ENCODE results near the gene PIGZ.

PIGZ gene, protein sequence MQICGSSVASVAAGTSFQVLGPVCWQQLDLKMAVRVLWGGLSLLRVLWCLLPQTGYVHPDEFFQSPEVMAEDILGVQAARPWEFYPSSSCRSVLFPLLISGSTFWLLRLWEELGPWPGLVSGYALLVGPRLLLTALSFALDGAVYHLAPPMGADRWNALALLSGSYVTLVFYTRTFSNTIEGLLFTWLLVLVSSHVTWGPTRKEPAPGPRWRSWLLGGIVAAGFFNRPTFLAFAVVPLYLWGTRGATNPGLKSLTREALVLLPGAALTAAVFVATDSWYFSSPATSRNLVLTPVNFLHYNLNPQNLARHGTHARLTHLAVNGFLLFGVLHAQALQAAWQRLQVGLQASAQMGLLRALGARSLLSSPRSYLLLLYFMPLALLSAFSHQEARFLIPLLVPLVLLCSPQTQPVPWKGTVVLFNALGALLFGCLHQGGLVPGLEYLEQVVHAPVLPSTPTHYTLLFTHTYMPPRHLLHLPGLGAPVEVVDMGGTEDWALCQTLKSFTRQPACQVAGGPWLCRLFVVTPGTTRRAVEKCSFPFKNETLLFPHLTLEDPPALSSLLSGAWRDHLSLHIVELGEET

DNA sequence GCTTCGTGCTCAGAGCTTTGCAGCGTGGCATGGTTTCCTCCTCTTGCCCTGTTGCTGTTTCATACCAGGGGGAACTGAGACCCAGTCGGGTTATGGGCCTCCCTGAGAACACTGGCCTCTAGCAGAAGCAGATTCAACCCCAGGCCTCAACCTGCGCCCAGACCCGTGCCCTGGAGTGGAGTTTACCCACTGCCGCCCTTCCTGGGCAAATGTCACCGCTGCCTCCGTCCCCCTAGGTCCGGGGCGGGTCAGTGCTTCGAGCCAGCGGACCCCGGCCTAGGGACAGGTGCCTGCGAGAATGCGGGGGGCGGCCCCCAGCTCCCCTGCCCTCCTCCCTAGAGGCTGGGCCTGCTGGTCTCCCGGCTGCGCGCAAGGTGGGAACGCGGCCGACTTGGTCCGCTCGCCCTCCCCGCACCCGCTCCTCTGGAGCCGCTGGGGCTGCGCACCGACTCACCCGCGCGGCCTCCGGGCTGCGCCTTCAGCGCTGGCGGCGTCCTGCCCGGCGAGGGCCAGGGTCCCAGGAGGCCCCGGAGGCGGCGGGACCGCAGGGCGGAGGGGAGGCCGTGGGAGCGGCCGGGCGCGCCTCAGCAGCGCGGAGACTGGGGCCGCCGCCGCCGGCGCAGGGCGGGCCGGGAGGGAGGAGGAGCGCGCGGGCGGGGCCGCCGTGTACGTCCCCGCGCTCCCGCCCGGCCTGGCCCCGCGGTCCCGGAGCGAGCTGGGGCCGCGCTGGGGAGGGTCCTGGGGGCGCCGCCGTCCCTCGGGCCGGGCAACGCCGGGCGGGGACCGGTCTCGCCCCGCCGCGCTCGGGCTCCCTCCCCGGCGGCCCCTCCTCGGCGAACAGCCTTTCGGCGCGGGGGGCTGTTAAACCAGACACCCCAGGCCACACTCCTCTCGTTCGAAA, at the start of gene PIGZ:
PIGZ (minus strand) TSS at position 601 of the 901 bp plus-strand sequence. CDS start 16,802 bp downstream, outside the sequence.
- peaks cover 52% of the 10 kb centered on the region for H3K27me3 ChIP-seq (ENCODE audit: insufficient read depth, insufficient read length)

DNA sequence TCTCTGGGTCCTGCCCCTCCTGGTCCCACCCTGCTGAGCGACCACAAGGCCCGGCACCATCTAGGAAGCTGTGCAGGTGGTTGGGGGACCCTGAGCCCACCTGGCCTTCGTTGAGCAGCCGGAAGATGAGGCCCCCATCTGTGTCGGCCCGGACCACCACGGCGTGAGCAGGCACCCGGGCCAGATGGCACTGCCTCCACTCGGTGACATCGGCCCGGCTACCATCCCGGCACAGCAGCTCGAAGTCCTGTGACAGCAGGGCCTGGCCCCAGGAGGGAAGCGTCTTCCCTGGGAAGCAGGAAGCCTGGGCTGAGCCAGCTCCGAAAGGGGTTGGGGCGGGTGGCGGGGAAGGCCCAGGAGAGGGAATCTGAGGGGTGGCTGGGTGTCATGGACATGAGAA, 48.4 kb upstream of the PIGZ start:
- Histone ChIP-seq H3K9ac (ENCODE audit: insufficient read length, low read depth) (peak overlapping the region; percentile 9), H3K4me3 (ENCODE audit: insufficient read length, low read depth) (no peak overlapping the region), H3K36me3 (ENCODE audit: insufficient read depth, insufficient read length, low read length) (peaks cover 8% of the 10 kb centered on the region), H3K4me1 (ENCODE audit: insufficient read depth, insufficient read length) (peaks cover 11% of the 10 kb centered on the region), H3K9me3 (ENCODE audit: insufficient read depth, low read length) (no peaks in the 10 kb centered on the region), H3K27me3 (ENCODE audit: insufficient read depth, insufficient read length) (no peaks in the 10 kb centered on the region)
- DNase-seq (ENCODE audit: low read depth, low spot score) = no peak
- no peak for TF ChIP-seq SUZ12 (IDR thresholded peaks at IDR 0.05; ENCODE audit: extremely low read depth, insufficient read depth, insufficient read length)
- TF ChIP-seq ZNF274 (IDR thresholded peaks at IDR 0.05; ENCODE audit: low read depth, low read length) = no peak
- no peak for TF ChIP-seq YY1 (IDR thresholded peaks at IDR 0.05; ENCODE audit: insufficient read depth, insufficient read length)

More for the DNA sequence above, at the start of gene PIGZ:
- no peak for DNase-seq (ENCODE audit: low read depth, low spot score)
- peak; percentile 6 for TF ChIP-seq SUZ12 (IDR thresholded peaks at IDR 0.05; ENCODE audit: extremely low read depth, insufficient read depth, insufficient read length)
- TF ChIP-seq ZNF274 (IDR thresholded peaks at IDR 0.05; ENCODE audit: low read depth, low read length) = no peak
- Histone ChIP-seq H3K4me3 (ENCODE audit: insufficient read length, low read depth) (peak within 1 kb of the TSS; percentile 72), H3K4me1 (ENCODE audit: insufficient read depth, insufficient read length) (peaks cover 6% of the 10 kb centered on the region), H3K9ac (ENCODE audit: insufficient read length, low read depth) (peak within 1 kb of the TSS; percentile 86), H3K36me3 (ENCODE audit: insufficient read depth, insufficient read length, low read length) (no peaks in the 10 kb centered on the region), H3K9me3 (ENCODE audit: insufficient read depth, low read length) (peaks cover 25% of the 10 kb centered on the region)

DNA sequence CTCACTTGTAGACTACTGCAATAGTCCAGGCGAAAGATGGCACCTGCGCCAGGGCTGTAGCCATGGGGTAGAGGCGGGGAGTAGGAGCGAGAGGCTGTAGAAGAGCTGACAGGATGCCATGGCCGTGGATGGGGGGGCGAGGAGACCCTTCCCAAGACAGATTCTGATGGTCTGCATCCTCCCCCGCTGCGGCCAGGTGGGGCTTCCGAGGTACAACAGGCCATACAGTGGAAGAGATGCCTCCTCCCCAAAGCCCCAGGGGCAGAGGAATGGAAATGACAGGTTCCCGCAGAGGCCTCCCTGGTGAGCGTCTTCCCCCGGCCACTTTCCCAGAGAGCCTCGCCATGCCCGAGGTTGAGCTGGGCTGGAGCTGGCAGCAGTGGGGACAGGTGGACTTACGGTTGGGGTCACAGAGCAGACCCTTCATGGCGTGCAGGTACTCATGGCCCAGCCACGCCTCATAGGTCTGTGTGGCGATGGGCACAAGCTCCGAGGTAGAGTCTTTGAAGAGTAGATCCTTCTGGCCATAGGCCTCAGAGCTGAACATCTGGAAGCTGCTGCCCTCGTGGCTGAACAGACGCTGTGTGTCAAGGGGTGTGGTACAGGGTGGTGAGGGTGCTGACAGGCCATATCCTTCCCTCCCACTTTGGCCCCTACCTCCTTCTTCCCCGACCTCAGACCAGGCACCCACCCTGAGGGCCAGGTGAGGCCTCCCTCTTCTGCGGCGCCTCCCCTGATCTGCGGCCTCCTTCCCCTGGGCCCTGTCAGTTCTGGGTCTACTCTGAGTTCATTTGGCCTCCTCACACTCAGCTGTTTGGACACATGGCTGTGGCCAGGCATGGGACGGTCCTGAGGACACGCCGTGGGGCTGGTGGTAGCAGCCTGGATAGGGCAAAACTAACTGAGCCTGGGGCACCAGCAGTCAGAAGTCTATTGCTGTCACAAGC, 47.4 kb upstream of the PIGZ start:
- no peak overlapping the region for H3K9ac ChIP-seq (ENCODE audit: insufficient read length, low read depth)
- no peaks in the 10 kb centered on the region for H3K9me3 ChIP-seq (ENCODE audit: insufficient read depth, low read length)
- H3K4me1 ChIP-seq (ENCODE audit: insufficient read depth, insufficient read length) = peaks cover 15% of the 10 kb centered on the region
- no peak overlapping the region for H3K4me3 ChIP-seq (ENCODE audit: insufficient read length, low read depth)
- DNase-seq (ENCODE audit: low read depth, low spot score) = no peak
- H3K36me3 ChIP-seq (ENCODE audit: insufficient read depth, insufficient read length, low read length) = peaks cover 13% of the 10 kb centered on the region
- H3K27me3 ChIP-seq (ENCODE audit: insufficient read depth, insufficient read length) = no peaks in the 10 kb centered on the region
- TF ChIP-seq SUZ12 (IDR thresholded peaks at IDR 0.05; ENCODE audit: extremely low read depth, insufficient read depth, insufficient read length) (no peak), ZNF274 (IDR thresholded peaks at IDR 0.05; ENCODE audit: low read depth, low read length) (no peak), YY1 (IDR thresholded peaks at IDR 0.05; ENCODE audit: insufficient read depth, insufficient read length) (no peak)

DNA sequence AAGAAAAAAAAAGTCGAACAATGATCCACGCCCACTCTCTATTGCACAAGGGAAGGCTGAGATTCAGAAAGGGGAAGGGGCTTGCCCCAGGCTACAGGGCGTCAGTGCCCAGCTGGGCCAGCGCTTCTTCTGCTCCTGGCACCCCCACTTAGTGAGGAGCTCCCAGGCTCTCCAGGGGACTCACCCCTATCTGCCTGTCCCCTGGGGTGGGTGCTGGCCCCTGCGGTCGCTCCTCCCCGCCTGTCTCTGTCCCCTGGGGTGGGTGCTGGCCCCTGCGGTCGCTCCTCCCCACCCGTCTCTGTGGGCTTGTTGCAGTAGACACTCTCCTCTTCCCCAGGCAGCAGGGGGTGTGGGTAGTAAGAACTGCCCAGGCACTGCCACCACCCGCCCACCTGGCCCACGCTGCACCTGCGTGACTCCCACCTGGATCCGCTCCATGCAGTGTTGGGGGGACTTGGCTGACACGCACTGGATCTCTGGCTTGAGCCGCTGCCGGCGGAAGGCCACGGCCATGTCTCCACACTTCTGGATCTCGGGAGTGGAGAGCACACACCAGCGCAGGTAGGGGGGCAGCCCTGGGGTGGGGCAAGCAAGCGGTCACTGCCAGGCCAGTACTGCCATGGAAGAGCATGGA, 46.4 kb upstream of the PIGZ start:
- TF ChIP-seq ZNF274 (IDR thresholded peaks at IDR 0.05; ENCODE audit: low read depth, low read length) (no peak), YY1 (IDR thresholded peaks at IDR 0.05; ENCODE audit: insufficient read depth, insufficient read length) (no peak), SUZ12 (IDR thresholded peaks at IDR 0.05; ENCODE audit: extremely low read depth, insufficient read depth, insufficient read length) (no peak)
- Histone ChIP-seq H3K36me3 (ENCODE audit: insufficient read depth, insufficient read length, low read length) (peaks cover 17% of the 10 kb centered on the region), H3K4me1 (ENCODE audit: insufficient read depth, insufficient read length) (peaks cover 16% of the 10 kb centered on the region), H3K27me3 (ENCODE audit: insufficient read depth, insufficient read length) (no peaks in the 10 kb centered on the region), H3K9ac (ENCODE audit: insufficient read length, low read depth) (no peak overlapping the region), H3K4me3 (ENCODE audit: insufficient read length, low read depth) (no peak overlapping the region), H3K9me3 (ENCODE audit: insufficient read depth, low read length) (no peaks in the 10 kb centered on the region)
- DNase-seq (ENCODE audit: low read depth, low spot score) = no peak

DNA sequence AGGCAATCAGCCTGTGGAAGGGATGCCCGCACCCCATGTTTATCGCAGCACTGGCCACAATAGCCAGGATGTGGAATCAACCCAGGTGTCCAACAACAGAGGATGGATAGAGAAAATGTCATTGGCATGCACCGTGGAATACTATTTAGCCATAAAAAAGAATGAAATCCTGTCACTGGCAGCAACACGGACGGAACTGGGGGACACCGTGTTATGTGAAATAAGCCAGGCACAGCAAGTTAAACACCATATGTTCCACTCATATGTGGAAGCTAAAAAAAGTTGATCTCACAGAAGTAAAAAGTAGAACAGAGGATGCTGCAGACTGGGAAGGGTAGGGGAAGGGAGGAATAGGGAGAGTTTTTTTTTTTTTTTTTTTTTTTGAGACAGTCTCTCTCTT, 45.4 kb upstream of the PIGZ start:
- H3K36me3 ChIP-seq (ENCODE audit: insufficient read depth, insufficient read length, low read length) = peaks cover 25% of the 10 kb centered on the region
- H3K27me3 ChIP-seq (ENCODE audit: insufficient read depth, insufficient read length) = no peaks in the 10 kb centered on the region
- no peaks in the 10 kb centered on the region for H3K9me3 ChIP-seq (ENCODE audit: insufficient read depth, low read length)
- H3K4me1 ChIP-seq (ENCODE audit: insufficient read depth, insufficient read length) = peaks cover 16% of the 10 kb centered on the region
- TF ChIP-seq SUZ12 (IDR thresholded peaks at IDR 0.05; ENCODE audit: extremely low read depth, insufficient read depth, insufficient read length) (no peak), ZNF274 (IDR thresholded peaks at IDR 0.05; ENCODE audit: low read depth, low read length) (no peak), YY1 (IDR thresholded peaks at IDR 0.05; ENCODE audit: insufficient read depth, insufficient read length) (no peak)
- DNase-seq (ENCODE audit: low read depth, low spot score) = no peak
- H3K9ac ChIP-seq (ENCODE audit: insufficient read length, low read depth) = no peak overlapping the region
- H3K4me3 ChIP-seq (ENCODE audit: insufficient read length, low read depth) = no peak overlapping the region

DNA sequence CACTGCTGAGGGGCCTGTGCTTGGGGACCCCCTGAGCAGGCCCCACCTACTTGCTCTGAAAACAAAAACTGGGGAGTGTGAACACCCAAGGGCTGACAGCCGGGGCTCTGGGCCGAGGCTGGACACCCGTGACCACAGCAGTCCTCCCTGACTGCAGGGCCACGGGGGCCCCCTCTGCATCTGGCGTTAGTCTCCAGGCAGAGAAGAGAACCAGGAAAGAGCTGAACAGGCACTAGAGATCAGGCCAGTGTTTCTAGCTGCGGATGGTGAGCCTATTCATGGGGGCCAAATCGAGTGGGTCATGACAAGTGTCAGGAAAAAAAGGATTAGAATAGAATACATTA, 43.9 kb upstream of the PIGZ start:
- peaks cover 38% of the 10 kb centered on the region for H3K36me3 ChIP-seq (ENCODE audit: insufficient read depth, insufficient read length, low read length)
- no peaks in the 10 kb centered on the region for H3K27me3 ChIP-seq (ENCODE audit: insufficient read depth, insufficient read length)
- peak overlapping the region; percentile 36 for H3K9ac ChIP-seq (ENCODE audit: insufficient read length, low read depth)
- DNase-seq (ENCODE audit: low read depth, low spot score) = no peak
- H3K4me1 ChIP-seq (ENCODE audit: insufficient read depth, insufficient read length) = peaks cover 16% of the 10 kb centered on the region
- H3K4me3 ChIP-seq (ENCODE audit: insufficient read length, low read depth) = no peak overlapping the region
- H3K9me3 ChIP-seq (ENCODE audit: insufficient read depth, low read length) = no peaks in the 10 kb centered on the region
- no peak for TF ChIP-seq ZNF274 (IDR thresholded peaks at IDR 0.05; ENCODE audit: low read depth, low read length)
- no peak for TF ChIP-seq YY1 (IDR thresholded peaks at IDR 0.05; ENCODE audit: insufficient read depth, insufficient read length)
- no peak for TF ChIP-seq SUZ12 (IDR thresholded peaks at IDR 0.05; ENCODE audit: extremely low read depth, insufficient read depth, insufficient read length)
